Measurements from ENCODE around the gene C17orf100.
A peak's percentile ranks its signal among the peaks of the same experiment; 100 is the strongest.

Gene C17orf100

DNA sequence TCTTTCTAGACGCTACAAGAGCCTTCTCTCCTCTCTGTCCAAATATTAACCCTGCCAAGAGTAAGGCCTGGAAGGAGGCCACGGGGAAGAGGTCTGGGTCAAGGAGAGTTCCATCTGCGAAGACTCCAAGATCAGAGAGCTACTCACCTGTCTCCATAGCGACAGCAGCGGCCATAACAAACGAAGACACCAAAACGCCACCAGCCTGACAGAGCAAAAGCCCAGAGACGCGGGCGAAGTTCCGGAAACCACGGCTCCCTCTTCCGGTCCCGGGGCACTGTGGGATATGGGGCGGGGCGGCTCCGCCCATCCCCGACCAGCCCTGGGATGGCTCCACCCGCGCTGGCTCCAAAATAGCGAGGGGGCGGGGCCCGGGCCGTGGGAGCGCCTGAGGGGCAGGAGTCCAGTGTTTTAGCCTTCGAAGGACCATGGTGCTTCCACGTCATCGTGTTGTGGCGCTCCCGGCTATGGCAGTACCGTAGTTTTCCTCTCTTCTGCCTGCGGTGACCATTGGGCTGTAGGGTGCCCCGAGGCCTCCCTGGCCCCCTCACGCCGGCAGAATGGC, at the start of gene C17orf100, which contains the start of gene MED31:
Gene C17orf100, plus strand, starts transcription at position 409 of the 565 bp plus-strand sequence. Its CDS starts 152 bp downstream, at position 561.
Gene MED31, minus strand, starts transcription at position 252 of the 565 bp plus-strand sequence. Its CDS starts 77 bp downstream, at position 175.
- DNase-seq = peak; percentile 96

GRCh38 chr17:6602141-6602540, 49.4 kb upstream of the C17orf100 start:
- no peak for DNase-seq

GRCh38 chr17:6603744-6604325, 47.7 kb upstream of the C17orf100 start:
- DNase-seq = no peak

DNA sequence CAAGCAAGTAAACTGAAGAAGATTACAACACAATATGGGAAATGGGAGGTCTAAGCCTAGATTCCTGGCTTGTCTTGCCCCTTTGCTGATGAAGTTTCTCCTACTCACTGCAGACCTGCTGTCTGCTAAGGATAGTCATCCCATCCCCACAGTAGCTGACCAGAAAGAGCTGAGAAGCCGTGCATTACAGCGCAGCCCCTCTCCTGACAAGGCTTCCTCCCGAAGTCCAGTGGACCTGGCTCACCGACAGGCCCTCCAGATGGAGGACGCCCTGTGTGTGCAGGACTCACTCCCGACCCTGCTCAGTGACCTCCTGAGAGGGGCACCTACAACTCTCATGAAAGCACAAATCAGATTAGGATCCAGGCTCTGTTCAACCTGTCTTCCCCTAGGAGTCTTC, 46.4 kb upstream of the C17orf100 start:
- DNase-seq = no peak

GRCh38 chr17:6608321-6608720, 43.2 kb upstream of the C17orf100 start:
- DNase-seq = peak; percentile 46

- DNase-seq = no peak
Measured at GRCh38 chr17:6610011-6610410, 41.6 kb upstream of the C17orf100 start.

- no peak for DNase-seq
Measured at GRCh38 chr17:6611231-6611630, 40.3 kb upstream of the C17orf100 start.

GRCh38 chr17:6623941-6624340, 27.6 kb upstream of the C17orf100 start:
- DNase-seq = peak; percentile 24

DNA sequence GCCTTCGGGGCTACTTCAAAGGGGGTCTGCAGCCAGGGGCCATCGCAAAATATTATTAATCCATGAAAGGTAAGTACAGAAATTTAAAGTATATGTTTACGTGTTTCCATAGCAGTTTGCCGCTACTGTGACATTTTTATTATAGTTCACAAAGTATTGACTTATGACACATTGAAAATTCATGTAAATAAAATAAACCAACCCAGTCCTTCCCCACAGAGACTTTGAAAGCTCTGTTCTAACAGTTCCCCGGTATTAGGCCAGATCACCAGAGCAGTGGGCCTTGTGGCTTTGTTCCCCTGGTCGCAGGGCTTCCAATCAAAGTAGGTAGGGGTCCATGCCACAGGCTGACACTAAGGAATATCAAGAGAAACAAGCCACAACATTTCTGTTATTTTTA, 24.9 kb upstream of the C17orf100 start:
- peak; percentile 9 for DNase-seq

DNA sequence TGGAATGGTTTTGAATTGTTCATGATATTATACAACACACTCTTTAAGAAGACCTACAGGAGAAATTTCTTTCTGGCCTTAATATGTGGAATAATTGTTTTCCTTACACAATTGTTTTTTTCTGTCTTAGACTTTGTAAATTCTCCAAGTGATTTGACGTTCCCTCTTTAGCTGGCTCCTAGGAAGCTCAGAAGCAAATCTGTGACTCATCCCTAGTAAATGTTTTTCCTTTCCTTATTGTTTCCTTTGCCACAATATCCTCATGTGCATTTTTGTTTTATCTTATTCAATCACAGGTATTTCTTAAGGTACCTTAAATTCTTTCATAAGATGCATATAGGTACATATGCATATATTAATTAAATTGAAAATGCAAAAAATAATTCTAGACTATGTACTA, 24.5 kb upstream of the C17orf100 start:
- DNase-seq = peak; percentile 34

DNA sequence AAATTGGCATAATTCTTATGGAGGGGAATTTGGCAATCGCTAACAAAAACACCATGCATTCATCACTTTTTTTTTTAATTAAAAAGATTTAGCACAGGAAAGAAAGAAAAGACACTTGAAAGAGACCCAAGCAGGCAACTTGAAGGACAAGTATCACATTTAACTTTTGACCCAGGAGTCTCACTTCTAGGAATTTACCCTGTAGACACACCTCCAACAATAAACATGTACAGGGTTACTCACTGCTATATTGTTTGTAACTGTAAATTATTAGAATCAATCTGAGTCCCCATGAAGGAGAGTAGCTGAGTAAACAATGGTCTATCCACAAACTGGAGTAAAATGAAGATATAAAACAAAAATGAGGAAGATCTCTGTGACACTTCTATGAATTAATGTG, 21.2 kb upstream of the C17orf100 start:
- no peak for DNase-seq

DNA sequence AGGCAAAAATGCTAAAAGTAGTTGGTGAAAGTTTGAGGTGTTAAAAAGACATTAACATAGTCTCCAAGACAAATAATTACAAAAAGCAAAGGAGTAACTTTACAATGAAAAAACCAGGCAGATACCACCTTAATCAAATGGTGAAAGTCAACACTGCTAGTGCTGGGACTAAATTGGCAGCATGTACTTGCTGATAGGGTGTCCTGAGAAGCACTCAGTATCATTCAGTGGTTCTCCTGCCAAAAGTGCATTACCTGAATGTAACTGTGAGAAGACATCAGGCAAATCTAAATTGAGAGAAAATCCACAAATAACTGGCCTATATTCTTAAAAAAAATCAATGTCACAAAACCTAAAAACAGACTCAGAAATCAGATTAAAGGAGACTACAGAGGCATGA, 19.0 kb upstream of the C17orf100 start:
- DNase-seq = no peak

DNA sequence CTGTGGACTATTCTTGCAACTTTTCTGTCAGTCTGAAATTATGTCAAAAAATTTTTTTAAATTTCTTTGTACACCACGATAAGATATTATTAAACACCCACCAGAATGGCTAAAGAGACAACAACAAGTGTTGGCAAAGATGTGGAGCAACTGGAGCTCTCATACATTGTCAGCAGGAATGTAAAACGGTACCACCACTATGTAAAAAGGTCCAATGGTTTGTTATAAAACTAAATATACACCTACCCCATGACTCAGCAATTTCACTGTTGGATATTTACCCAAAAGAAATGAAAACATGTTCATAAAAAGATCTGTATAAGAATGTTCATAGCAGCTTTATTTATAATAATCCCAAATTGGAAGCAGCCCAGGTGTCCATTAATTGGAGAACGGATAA, 18.3 kb upstream of the C17orf100 start:
- no peak for DNase-seq

GRCh38 chr17:6636105-6636504, 15.5 kb upstream of the C17orf100 start:
- DNase-seq = no peak

DNA sequence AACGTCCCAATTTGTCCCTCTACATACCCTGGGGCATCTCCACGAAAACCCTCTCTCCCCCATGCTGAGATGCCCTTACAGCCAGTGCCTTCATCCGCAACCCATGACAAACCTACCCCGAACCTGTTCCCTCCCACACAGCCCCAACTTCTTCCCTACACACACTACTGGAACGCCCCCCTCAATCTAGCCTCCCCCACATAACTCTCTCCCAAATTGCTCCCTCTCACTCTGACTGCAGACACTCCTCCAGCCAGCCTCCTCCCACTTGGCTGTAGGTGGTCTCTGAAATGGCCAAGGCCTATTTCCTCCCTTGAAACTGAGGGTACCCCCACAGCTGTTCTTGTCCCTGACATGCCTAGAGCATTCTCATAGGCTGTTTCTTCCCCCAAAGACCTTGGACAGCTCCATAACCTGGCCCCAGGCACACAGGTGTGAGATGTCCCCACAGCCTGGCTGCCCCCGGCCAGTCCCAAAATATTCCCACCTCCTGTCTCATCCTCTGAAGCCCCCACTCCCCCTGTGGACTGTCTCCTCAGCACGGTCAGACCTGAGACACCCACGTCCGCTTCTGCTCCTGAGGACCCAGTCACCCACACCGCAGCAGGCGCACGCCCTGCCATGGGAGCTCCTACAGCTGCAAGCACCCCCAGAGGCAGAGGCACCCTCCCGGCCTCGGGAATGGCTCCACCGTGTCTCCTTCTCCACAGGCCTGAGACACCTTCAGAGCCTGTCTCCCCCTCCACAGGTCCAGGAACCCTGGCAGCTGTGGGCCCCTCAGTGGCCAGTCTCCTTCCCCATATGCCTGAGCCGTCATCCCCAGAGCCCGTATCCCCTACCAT, 14.7 kb upstream of the C17orf100 start:
- DNase-seq = no peak

DNA sequence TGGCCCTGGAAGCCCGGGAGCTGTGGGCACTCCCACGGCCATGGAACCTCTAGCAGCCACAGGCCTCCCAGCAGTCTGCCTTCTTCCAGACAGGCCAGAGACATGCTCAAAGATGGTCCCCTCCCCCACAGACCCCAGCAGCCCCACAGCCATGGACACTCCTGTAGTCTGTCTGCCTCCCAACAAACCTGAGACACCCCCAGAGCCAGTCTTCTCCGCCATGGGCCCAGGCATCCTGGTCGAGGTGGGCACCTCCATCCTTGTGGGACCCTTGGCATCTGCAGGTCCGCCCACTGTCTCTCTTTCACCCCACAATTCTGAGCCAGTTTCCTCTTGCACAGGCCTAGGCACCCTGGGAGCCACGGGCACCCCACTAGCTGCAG, 14.1 kb upstream of the C17orf100 start:
- no peak for DNase-seq

GRCh38 chr17:6638046-6638908, 13.3 kb upstream of the C17orf100 start:
- no peak for DNase-seq

- DNase-seq = no peak
Measured at GRCh38 chr17:6639014-6639585, 12.5 kb upstream of the C17orf100 start.

GRCh38 chr17:6639586-6640535, 11.7 kb upstream of the C17orf100 start:
- DNase-seq = peak; percentile 48

GRCh38 chr17:6640536-6641246, 10.9 kb upstream of the C17orf100 start, which contains the start of the genes KIAA0753 and TXNDC17:
TSS of gene KIAA0753 (minus strand) at chr17:6640711. CDS start at chr17:6635103, 5,608 bp downstream.
TSS of gene TXNDC17 (plus strand) at chr17:6641060. CDS start at chr17:6641083, 23 bp downstream.
- peak; percentile 92 for DNase-seq
